Psoas muscle (tissue), 8 donors: Measurements from ENCODE around the gene PTPN1. TPM values are rescaled to one million over a fixed set of nuclear protein-coding genes. Genes with fewer than 3 reads are reported as not detected.
A peak's percentile ranks its signal among the peaks of the same experiment; 100 is the strongest.
"Not testable (repeated sequence)": the region's sequence is repeated elsewhere in the genome, so short reads cannot be mapped to it uniquely, and the experiment has no call there.

Experiments used
- ATAC-seq, 4 donors: fragments of 200-7000 bp; cut with Tn5 transposase; one replicate each; pipeline ENCODE4 v1.9.1; 2020; ENCODE audit warnings: moderate library complexity in 3 of 4, mild to moderate bottlenecking in 2 of 4
- DNase-seq, 2 donors: peaks; one replicate each; pipeline ENCODE4 v3.0.0-alpha.2; 2020
- H3K27ac ChIP-seq: fragments of 200-600 bp; one replicate; pipeline ENCODE4 v1.8.0; 2022
- H3K27me3 ChIP-seq, 3 donors: fragments of 200-600 bp in 1 of 3; one replicate each; pipeline versions ENCODE4 v1.6.1 to v1.8.0; 2013 to 2022; ENCODE audit warnings: low read length in 2 of 3, mild to moderate bottlenecking in 2 of 3, moderate library complexity in 1 of 3; ENCODE audit not compliant: insufficient read depth in 3 of 3
- H3K36me3 ChIP-seq, 2 donors: fragments of 200-600 bp in 1 of 2; one replicate each; pipeline versions ENCODE4 v1.6.1 to v1.8.0; 2013 to 2022; ENCODE audit warnings: low read depth in 1 of 2, mild to moderate bottlenecking in 1 of 2, moderate library complexity in 1 of 2; ENCODE audit not compliant: insufficient read depth in 1 of 2
- H3K4me1 ChIP-seq: fragments of 200-600 bp; one replicate; pipeline ENCODE4 v1.8.0; 2022
- H3K4me3 ChIP-seq: fragments of 200-600 bp; one replicate; pipeline ENCODE4 v1.8.0; 2022; ENCODE audit warnings: mild to moderate bottlenecking
- H3K9me3 ChIP-seq: fragments of 200-600 bp; one replicate; pipeline ENCODE4 v1.8.0; 2022
- WGBS, 3 donors: extraction: QIAGEN DNeasy Blood & Tissue Kit; methylation state at CpG; one replicate each; pipeline versions ENCODE4 v1.1.6 to v1.1.7; 2013; 5-methylcytosine and 5-hydroxymethylcytosine counted together
- intact Hi-C, 2 donors: fragments of 100-400 bp; cut with DNase I; formaldehyde crosslinking; loops; one replicate each; pipeline versions ENCODE4 v1.11.0 to v1.14.2; 2022
- polyA plus RNA-seq, 3 donors: library from polyadenylated mRNA; stranded (reverse); fragments of 200-250 nt; gene quantifications; one replicate each; pipeline ENCODE4 v1.2.3, GENCODE V29; 2013
- total RNA-seq, 4 donors: library from RNA; stranded (reverse); fragmentation: NEBNext Ultra II Directional in 2 of 4; extraction: Animal tissue kit (Norgen Biotek cat#: 25700) in 2 of 4; gene quantifications; one replicate each; pipeline versions ENCODE4 v1.2.1 to v1.2.4, GENCODE V29; 2021 to 2023
- TF ChIP-seq, protein P1 (sequence below): fragments of 200-600 bp; IDR thresholded peaks from one replicate; pipeline ENCODE4 v1.8.0; 2022; ENCODE audit warnings: antibody characterized with exemption
- donor health status: healthy with polysubstance abuse.
- donor health status: DM: no; HTN: no; CAD: no; lungs with moderate emphysema.
- donor health status: Bipolar disorder and iron deficiency.
- donor health status: healthy.
- donor health status: DM: yes; HTN: yes; CAD: no.
- donor health status: DM: no; HTN: no; CAD: no.
- donor health status: DM: no; HTN: no; CAD: no.
- donor health status: DM: yes; HTN: yes; CAD: no.

PTPN1 gene
- total and polyA plus RNA-seq, 7 donors: 28.7 to 112 (median 46.1) TPM

DNA sequence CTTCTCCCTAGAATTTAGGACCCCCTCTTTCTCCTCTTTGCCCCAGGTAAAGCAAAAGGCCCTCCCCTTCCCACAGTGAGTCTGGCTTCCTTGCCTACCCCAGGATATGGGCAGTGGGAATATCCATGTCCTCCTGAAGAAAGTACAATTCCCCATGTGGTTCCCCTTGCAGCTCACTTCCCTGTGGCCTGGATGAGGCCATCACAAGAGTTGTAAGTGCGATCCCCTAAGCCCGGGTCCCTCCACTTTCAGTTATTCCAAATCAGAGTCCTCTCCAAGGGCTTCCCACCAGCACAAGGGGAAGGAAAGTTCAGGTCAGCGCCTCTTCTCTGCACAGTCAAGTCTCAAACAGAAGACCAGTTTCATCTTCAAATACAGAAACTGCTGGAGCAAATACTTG, 10.2 kb upstream of the PTPN1 start:
- 95 to 98% (median 96%) methylated on average over 3 of the region's 3 CpGs for whole genome bisulfite sequencing, 3 donors
- H3K4me3 ChIP-seq: no peak overlapping the region
- H3K27me3 ChIP-seq: no peaks in the 10 kb centered on the region
- intact Hi-C loops: no loop called here
- TF ChIP-seq, protein P1, sequence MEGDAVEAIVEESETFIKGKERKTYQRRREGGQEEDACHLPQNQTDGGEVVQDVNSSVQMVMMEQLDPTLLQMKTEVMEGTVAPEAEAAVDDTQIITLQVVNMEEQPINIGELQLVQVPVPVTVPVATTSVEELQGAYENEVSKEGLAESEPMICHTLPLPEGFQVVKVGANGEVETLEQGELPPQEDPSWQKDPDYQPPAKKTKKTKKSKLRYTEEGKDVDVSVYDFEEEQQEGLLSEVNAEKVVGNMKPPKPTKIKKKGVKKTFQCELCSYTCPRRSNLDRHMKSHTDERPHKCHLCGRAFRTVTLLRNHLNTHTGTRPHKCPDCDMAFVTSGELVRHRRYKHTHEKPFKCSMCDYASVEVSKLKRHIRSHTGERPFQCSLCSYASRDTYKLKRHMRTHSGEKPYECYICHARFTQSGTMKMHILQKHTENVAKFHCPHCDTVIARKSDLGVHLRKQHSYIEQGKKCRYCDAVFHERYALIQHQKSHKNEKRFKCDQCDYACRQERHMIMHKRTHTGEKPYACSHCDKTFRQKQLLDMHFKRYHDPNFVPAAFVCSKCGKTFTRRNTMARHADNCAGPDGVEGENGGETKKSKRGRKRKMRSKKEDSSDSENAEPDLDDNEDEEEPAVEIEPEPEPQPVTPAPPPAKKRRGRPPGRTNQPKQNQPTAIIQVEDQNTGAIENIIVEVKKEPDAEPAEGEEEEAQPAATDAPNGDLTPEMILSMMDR: no peak
- H3K27ac ChIP-seq: no peak overlapping the region
- H3K36me3 ChIP-seq: no peaks in the 10 kb centered on the region
- ATAC-seq: no peak
- no peaks in the 10 kb centered on the region for H3K9me3 ChIP-seq
- no peaks in the 10 kb centered on the region for H3K4me1 ChIP-seq
- DNase-seq: no peak

DNA sequence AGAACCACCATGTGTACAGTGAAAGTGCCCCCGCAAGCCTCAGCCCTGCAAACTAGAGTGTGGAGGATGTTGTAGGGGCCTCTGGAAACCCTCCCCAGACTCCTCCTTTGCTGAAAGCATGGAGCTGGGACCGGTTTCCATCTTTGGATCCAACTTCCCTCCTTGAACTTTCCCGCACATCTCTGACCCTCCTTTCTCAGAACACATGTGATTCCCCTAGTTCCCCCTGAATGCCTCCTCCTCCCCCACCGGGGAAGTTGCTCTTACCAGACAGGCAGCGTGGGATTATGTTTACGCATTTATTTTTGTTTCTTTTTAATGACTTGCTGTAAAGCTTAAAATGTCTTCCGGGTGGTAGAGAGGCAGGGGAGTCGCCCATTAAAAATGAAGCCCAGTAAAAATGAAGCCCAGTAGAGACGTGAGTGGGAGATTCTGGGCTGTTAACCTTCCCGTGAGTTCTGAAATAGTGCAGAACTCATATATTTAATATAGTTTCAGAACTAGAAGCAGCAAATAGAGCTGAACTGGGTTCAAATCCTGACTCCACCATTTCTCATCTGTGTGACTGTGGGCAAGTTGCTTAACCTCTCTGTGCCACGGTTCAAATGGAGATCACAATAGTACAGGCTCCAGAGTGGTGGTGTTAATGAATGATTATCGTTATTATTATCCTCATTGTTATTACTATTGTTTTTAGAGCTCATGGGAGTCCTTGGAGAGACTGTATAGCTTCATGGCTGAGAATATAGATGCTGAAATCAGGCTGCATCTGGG, 8.0 kb upstream of the PTPN1 start:
- no peaks in the 10 kb centered on the region for H3K4me1 ChIP-seq
- no peak for DNase-seq
- intact Hi-C loops: no loop called here
- H3K36me3 ChIP-seq: no peaks in the 10 kb centered on the region
- ATAC-seq: no peak
- TF ChIP-seq, protein P1: no peak
- no peaks in the 10 kb centered on the region for H3K9me3 ChIP-seq
- no peak overlapping the region for H3K4me3 ChIP-seq
- H3K27me3 ChIP-seq: no peaks in the 10 kb centered on the region
- peak overlapping the region; percentile 38 for H3K27ac ChIP-seq
- 77 to 81% (median 80%) methylated on average over 12 of the region's 12 CpGs for WGBS, 3 donors

DNA sequence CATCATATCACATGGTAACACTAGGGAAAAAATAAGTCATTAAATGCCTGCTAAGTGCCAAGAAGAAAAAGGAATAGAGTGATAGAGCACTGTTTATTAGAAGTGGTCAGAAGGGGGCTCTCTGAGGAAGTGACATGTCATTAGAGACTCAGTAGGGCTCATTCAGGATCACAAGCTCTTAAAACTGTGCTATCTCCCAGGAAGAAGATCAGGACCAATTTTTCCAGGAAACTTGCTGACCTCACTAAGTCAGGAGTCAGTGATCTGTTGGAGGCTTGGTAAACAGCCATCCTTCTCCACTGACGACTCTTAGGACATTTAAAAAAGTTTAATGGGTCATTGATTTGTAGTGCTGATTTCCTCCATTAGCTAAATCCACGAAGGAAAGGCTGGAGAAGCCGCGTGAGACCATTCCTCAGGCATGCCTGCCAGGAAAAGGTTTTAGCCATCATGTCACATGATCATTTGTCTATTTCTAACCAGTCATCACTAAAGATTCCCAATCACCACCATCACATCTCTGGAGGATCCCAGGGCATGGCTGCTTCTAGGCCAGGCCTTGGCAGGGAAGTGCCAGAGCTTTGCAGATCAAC, 5.9 kb upstream of the PTPN1 start:
- 52 to 54% (median 53%) methylated on average over 4 of the region's 4 CpGs for WGBS, 3 donors
- no peaks in the 10 kb centered on the region for H3K36me3 ChIP-seq
- peak overlapping the region; percentile 11 for H3K27ac ChIP-seq
- DNase-seq (no peak), ATAC-seq (peak in 3 of 4 donors; percentile 38 to 66 (median 58))
- H3K4me3 ChIP-seq: no peak overlapping the region
- intact Hi-C loops: no loop called here
- H3K9me3 ChIP-seq: no peaks in the 10 kb centered on the region
- no peaks in the 10 kb centered on the region for H3K27me3 ChIP-seq
- TF ChIP-seq, protein P1: no peak
- no peaks in the 10 kb centered on the region for H3K4me1 ChIP-seq

DNA sequence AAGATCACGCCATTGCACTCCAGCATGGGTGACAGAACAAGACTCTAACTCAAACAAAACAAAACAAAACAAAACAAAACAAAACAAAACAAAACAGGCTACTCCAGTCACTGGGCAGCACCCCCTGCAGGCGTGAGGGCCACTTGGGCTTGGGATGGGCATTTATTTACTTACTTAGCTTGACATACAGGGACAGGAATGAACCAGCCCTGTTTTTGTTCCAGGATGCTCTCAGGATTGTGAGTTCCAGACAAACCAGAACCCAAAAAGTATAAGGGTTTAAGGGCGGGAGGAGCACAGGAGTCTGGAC, 4.0 kb upstream of the PTPN1 start:
- Histone ChIP-seq H3K27me3 (no peaks in the 10 kb centered on the region), H3K36me3 (no peaks in the 10 kb centered on the region), H3K4me1 (peaks cover 5% of the 10 kb centered on the region), H3K27ac (no peak overlapping the region), H3K9me3 (no peaks in the 10 kb centered on the region), H3K4me3 (no peak overlapping the region)
- intact Hi-C loops: no loop called here
- TF ChIP-seq, protein P1: no peak
- ATAC-seq: no peak
- 83 to 91% (median 89%) methylated on average over 3 of the region's 3 CpGs for WGBS, 3 donors
- no peak for DNase-seq

DNA sequence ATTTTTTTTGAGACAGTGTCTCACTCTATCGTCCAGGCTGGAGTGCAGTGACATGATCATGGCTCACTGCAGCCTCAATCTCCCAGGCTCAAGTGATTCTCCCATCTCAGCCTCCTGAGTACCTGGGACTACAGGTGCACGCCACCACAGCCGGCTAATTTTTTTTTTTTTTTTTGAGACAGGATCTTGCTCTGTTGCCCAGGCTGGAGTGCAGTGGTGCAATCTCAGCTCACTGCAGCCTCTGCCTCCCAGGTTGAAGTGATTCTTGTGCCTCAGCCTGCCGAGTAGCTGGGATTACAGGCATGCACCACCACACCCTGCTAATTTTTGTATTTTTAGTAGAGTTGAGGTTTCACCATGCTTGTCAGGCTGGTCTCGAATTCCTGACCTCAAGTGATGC, 2.4 kb upstream of the PTPN1 start:
- intact Hi-C loops, H3K36me3 ChIP-seq, DNase-seq, ATAC-seq, H3K27me3 ChIP-seq, H3K4me3 ChIP-seq, H3K9me3 ChIP-seq, H3K27ac ChIP-seq: not testable (repeated sequence)
- 95 to 97% (median 96%) methylated on average over 5 of the region's 5 CpGs for WGBS, 3 donors
- H3K4me1 ChIP-seq: peaks cover 21% of the 10 kb centered on the region
